HCT116 (cell line): ENCODE data around the gene APOOL. TPM values are rescaled to one million over a fixed set of nuclear protein-coding genes. Genes with fewer than 3 reads are reported as not detected.

Source experiments
- ATAC-seq: fragments of 200-7000 bp; cut with Tn5 transposase; 2 replicates; pipeline ENCODE4 v1.9.1; 2020; ENCODE audit warnings: mild to moderate bottlenecking, moderate library complexity
- BruUV-seq: library from RNA; stranded (reverse); fragments of 400-500 nt; replicated peaks from 2 replicates; lab custom pipeline; 2021; lab: Mats Ljungman, UMichigan
- CTCF ChIA-PET: fragments of 300-600 bp; sonication (Branson Sonifier 250); formaldehyde crosslinking; loops from one replicate; lab custom pipeline; 2021; ENCODE audit warnings: antibody characterized with exemption; lab: Charles Lee
- POLR2A ChIA-PET: fragments of 300-600, 350-600 bp; sonication (Branson Sonifier 250); formaldehyde crosslinking; loops from one replicate; lab custom pipeline; 2021; ENCODE audit warnings: antibody characterized with exemption; lab: Charles Lee
- RAD21 ChIA-PET, 2 experiments: fragments of 300-600 bp; sonication (Branson Sonifier 250); formaldehyde crosslinking; loops; one replicate each; lab custom pipeline; 2023; ENCODE audit warnings: low total read pairs in 2 of 2; ENCODE audit not compliant: uncharacterized antibody in 2 of 2, unreplicated experiment in 2 of 2, low non-redundant PET in 1 of 2; lab: Charles Lee
- DNase-seq: peaks from one replicate; pipeline ENCODE4 v3.0.0-alpha.2; 2010; ENCODE audit warnings: low read depth, low spot score
- H2AFZ ChIP-seq: fragments of 200-600 bp; shearing (Covaris generic), sonication (generic); 2 replicates; pipeline ENCODE4 v1.6.1; 2017; ENCODE audit warnings: low read depth, mixed run types, mixed read lengths, antibody characterized with exemption, low read length; ENCODE audit not compliant: poor library complexity, severe bottlenecking
- H3K27ac ChIP-seq: 2 replicates; pipeline ENCODE4 v1.5.1; 2012; ENCODE audit warnings: low read depth, low read length
- H3K27me3 ChIP-seq: fragments of 200-600 bp; sonication (generic); 2 replicates; pipeline ENCODE4 v1.6.1; 2016; ENCODE audit warnings: mixed run types, low read length, mixed read lengths; ENCODE audit not compliant: insufficient read depth
- H3K36me3 ChIP-seq, 2 experiments: fragments of 200-500 bp in 1 of 2; fragments of 200-600 bp in 1 of 2; sonication (Bioruptor generic) in 1 of 2; sonication (generic) in 1 of 2; 2 replicates each; pipeline versions ENCODE4 v1.5.1 to v1.6.1; 2014 to 2016; ENCODE audit warnings: low read length in 2 of 2, inconsistent platforms in 1 of 2, mixed read lengths in 1 of 2, mixed run types in 1 of 2; ENCODE audit not compliant: insufficient read depth in 2 of 2, control insufficient read depth in 1 of 2
- H3K4me1 ChIP-seq, 2 experiments: fragments of 200-600 bp in 1 of 2; sonication (generic) in 1 of 2; 2 replicates each; pipeline versions ENCODE4 v1.5.1 to v1.6.1; 2012 to 2017; ENCODE audit warnings: low read length in 2 of 2, inconsistent platforms in 1 of 2, mild to moderate bottlenecking in 1 of 2, mixed read lengths in 1 of 2, mixed run types in 1 of 2, moderate library complexity in 1 of 2; ENCODE audit not compliant: insufficient read depth in 2 of 2, control insufficient read depth in 1 of 2
- H3K4me2 ChIP-seq: fragments of 200-600 bp; sonication (generic); 2 replicates; pipeline ENCODE4 v1.6.1; 2017; ENCODE audit warnings: mixed run types, low read length, mixed read lengths
- H3K4me3 ChIP-seq, 2 experiments: fragments of 200-600 bp in 1 of 2; sonication (generic) in 1 of 2; replicated peaks in 1 of 2; 2 replicates each; pipeline ENCODE4 v1.5.1; 2011 to 2016; ENCODE audit warnings: low read length in 2 of 2, control low read depth in 1 of 2, low read depth in 1 of 2, mild to moderate bottlenecking in 1 of 2, mixed read lengths in 1 of 2, mixed run types in 1 of 2
- H3K79me2 ChIP-seq: fragments of 200-600 bp; sonication (generic); 2 replicates; pipeline ENCODE4 v1.6.1; 2017; ENCODE audit warnings: mild to moderate bottlenecking, mixed run types, low read length, moderate library complexity, mixed read lengths; ENCODE audit not compliant: insufficient read depth
- H3K9ac ChIP-seq: fragments of 200-600 bp; sonication (generic); 2 replicates; pipeline ENCODE4 v1.6.1; 2016; ENCODE audit warnings: low read length, mixed read lengths
- H3K9me2 ChIP-seq: fragments of 200-600 bp; sonication (generic), shearing (Covaris generic); 2 replicates; pipeline ENCODE4 v1.6.1; 2017; ENCODE audit warnings: mixed run types, mild to moderate bottlenecking, moderate library complexity; ENCODE audit not compliant: insufficient read depth
- H3K9me3 ChIP-seq, 2 experiments: fragments of 200-500 bp in 1 of 2; fragments of 200-600 bp in 1 of 2; sonication (Bioruptor generic) in 1 of 2; sonication (generic) in 1 of 2; 2 replicates each; pipeline ENCODE4 v1.6.1; 2014 to 2017; ENCODE audit warnings: low read length in 2 of 2, mixed read lengths in 2 of 2, inconsistent platforms in 1 of 2, low read depth in 1 of 2, mild to moderate bottlenecking in 1 of 2, mixed run types in 1 of 2, moderate library complexity in 1 of 2; ENCODE audit not compliant: control insufficient read depth in 1 of 2, insufficient read depth in 1 of 2
- H4K20me1 ChIP-seq: fragments of 200-600 bp; sonication (generic), shearing (Covaris generic); 2 replicates; pipeline ENCODE4 v1.6.1; 2017; ENCODE audit warnings: mixed run types, mild to moderate bottlenecking, moderate library complexity; ENCODE audit not compliant: insufficient read depth
- ATF3 ChIP-seq: IDR thresholded peaks from 2 replicates; pipeline ENCODE4 v1.6.1; 2012
- CBX3 ChIP-seq: IDR thresholded peaks from 2 replicates; pipeline ENCODE4 v1.6.1; 2012; ENCODE audit warnings: low read depth
- CTCF ChIP-seq, 3 experiments: fragments of 200-600 bp in 1 of 3; sonication (generic) in 1 of 3; IDR thresholded peaks in 2 of 3; conservative IDR thresholded peaks in 1 of 3; 2 replicates each; pipeline ENCODE4 v1.5.1; 2012 to 2017; ENCODE audit warnings: low read depth in 2 of 3, low read length in 2 of 3, antibody characterized with exemption in 1 of 3, borderline replicate concordance in 1 of 3, control low read depth in 1 of 3, mild to moderate bottlenecking in 1 of 3, mixed read lengths in 1 of 3, mixed run types in 1 of 3, moderate library complexity in 1 of 3; ENCODE audit not compliant: insufficient read depth in 1 of 3
- EGR1 ChIP-seq: IDR thresholded peaks from 2 replicates; pipeline ENCODE4 v1.6.1; 2012; ENCODE audit warnings: low read depth
- EZH2 ChIP-seq: fragments of 200-600 bp; sonication (generic); IDR thresholded peaks from 2 replicates; pipeline ENCODE4 v1.6.1; 2017; ENCODE audit warnings: antibody characterized with exemption, mixed run types
- EZH2phosphoT487 ChIP-seq: fragments of 200-600 bp; IDR thresholded peaks from 2 replicates; pipeline ENCODE4 v1.6.1; 2018; ENCODE audit warnings: antibody characterized with exemption, borderline replicate concordance
- FOSL1 ChIP-seq: IDR thresholded peaks from 2 replicates; pipeline ENCODE4 v1.6.1; 2012; ENCODE audit warnings: low read depth
- JUND ChIP-seq: IDR thresholded peaks from 2 replicates; pipeline ENCODE4 v1.6.1; 2012
- POLR2A ChIP-seq: IDR thresholded peaks from 2 replicates; pipeline ENCODE4 v1.7.0; 2011; ENCODE audit warnings: borderline replicate concordance; ENCODE audit not compliant: insufficient read depth, insufficient read length; ENCODE audit errors: extremely low read depth
- POLR2AphosphoS5 ChIP-seq: IDR thresholded peaks from 2 replicates; pipeline ENCODE4 v1.6.1; 2011; ENCODE audit warnings: mild to moderate bottlenecking, low read depth, low read length, moderate library complexity
- RAD21 ChIP-seq: IDR thresholded peaks from 2 replicates; pipeline ENCODE4 v1.6.1; 2012; ENCODE audit warnings: low read depth, mild to moderate bottlenecking
- REST ChIP-seq: IDR thresholded peaks from 2 replicates; pipeline ENCODE4 v1.6.1; 2012; ENCODE audit warnings: low read depth
- SIN3A ChIP-seq: IDR thresholded peaks from 2 replicates; pipeline ENCODE4 v1.6.1; 2012; ENCODE audit warnings: low read depth
- intact Hi-C: fragments of 100-400 bp; cut with micrococcal nuclease; formaldehyde crosslinking; loops from 2 replicates; pipeline ENCODE4 v1.10.0; 2022
- total RNA-seq: library from RNA; stranded (reverse); gene quantifications from one replicate; pipeline ENCODE4 v1.2.1, GENCODE V29; 2021; ENCODE audit not compliant: unreplicated experiment

APOOL gene
- total RNA-seq, 1 experiment from 2014 or later: 24.5 TPM

GRCh38 chrX:85018471-85018870, 14.8 kb downstream of the APOOL start:
- H3K4me2 ChIP-seq: no peak overlapping the region
- intact Hi-C loops: no loop called here
- no TSS peak for BruUV-seq
- ChIA-PET CTCF (no interaction called here), POLR2A (no interaction called here), RAD21 (no interaction called here)
- H3K27ac ChIP-seq: no peak overlapping the region
- H2AFZ ChIP-seq: no peak overlapping the region
- DNase-seq (no peak), ATAC-seq (no peak)
- H3K36me3 ChIP-seq: no peaks in the 10 kb centered on the region
- no peaks in the 10 kb centered on the region for H3K4me1 ChIP-seq
- H3K9me2 ChIP-seq: no peaks in the 10 kb centered on the region
- no peak overlapping the region for H3K4me3 ChIP-seq
- H4K20me1 ChIP-seq: no peaks in the 10 kb centered on the region
- H3K9ac ChIP-seq: no peak overlapping the region
- no peaks in the 10 kb centered on the region for H3K27me3 ChIP-seq
- peaks cover 20% of the 10 kb centered on the region for H3K79me2 ChIP-seq
- no peaks in the 10 kb centered on the region for H3K9me3 ChIP-seq
- TF ChIP-seq FOSL1 (no peak), REST (no peak), JUND (no peak), EZH2phosphoT487 (no peak), ATF3 (no peak), SIN3A (no peak), POLR2AphosphoS5 (no peak), POLR2A (no peak), CBX3 (no peak), EGR1 (no peak), EZH2 (no peak), RAD21 (no peak), CTCF (IDR thresholded peaks at IDR 0.05 in 2 of 3, conservative IDR thresholded peaks at IDR 0.05 in 1 of 3; ENCODE audit: borderline replicate concordance in 1 of 3, insufficient read depth in 1 of 3, low read depth in 2 of 3, low read length in 2 of 3) (no peak)
